K562 (cell line): ENCODE results near the gene HEG1. TPM values are rescaled to one million over a fixed set of nuclear protein-coding genes. Genes with fewer than 3 reads are reported as not detected.

Experiments used
- ATAC-seq: fragments of 200-7000 bp; cut with Tn5 transposase; 3 replicates; pipeline ENCODE4 v1.9.1; 2020; ENCODE audit warnings: moderate library complexity
- BruUV-seq: library from RNA; stranded (reverse); fragments of 400-500 nt; replicated peaks from 2 replicates; lab custom pipeline; 2021; lab: Mats Ljungman, UMichigan
- CTCF ChIA-PET: fragments of 300-600 bp; formaldehyde crosslinking; extraction: SDS; loops from one replicate; lab custom pipeline; 2021; ENCODE audit warnings: low intra/inter-chr PET ratio; lab: Yijun Ruan, JAX
- POLR2A ChIA-PET: fragments of 300-600, 350-650 bp; sonication (Branson Sonifier 250); formaldehyde crosslinking; extraction: SDS; loops from one replicate; lab custom pipeline; 2021; ENCODE audit warnings: antibody characterized with exemption, inconsistent platforms; lab: Yijun Ruan, JAX
- DNase-seq, 4 experiments: peaks; one replicate each; pipeline versions ENCODE4 v3.0.0 to v3.0.0-alpha.2; 2011 to 2018; ENCODE audit warnings: low spot score in 3 of 4, mixed read lengths in 3 of 4; ENCODE audit errors: extremely low read depth in 1 of 4
- FAIRE-seq: peaks from 2 replicates; lab custom pipeline; 2011; peaks lifted over from hg19 to GRCh38; lab: Jason Lieb, UNC
- H2AFZ ChIP-seq: 2 replicates; pipeline ENCODE4 v1.6.0; 2011; ENCODE audit warnings: low read depth, low read length, control low read depth, inconsistent platforms
- H3K27ac ChIP-seq: fragments of 200-600 bp; 3 replicates; pipeline ENCODE4 v1.8.0; 2011; ENCODE audit warnings: low read depth, mild to moderate bottlenecking, control low read depth, inconsistent platforms, low read length, moderate library complexity, mixed read lengths; ENCODE audit errors: extremely low read depth
- H3K27me3 ChIP-seq, 2 experiments: fragments of 300-600 bp in 1 of 2; 2 replicates in 1 of 2; 3 replicates in 1 of 2; pipeline versions ENCODE4 v1.6.0 to v1.8.0; 2011; ENCODE audit warnings: inconsistent platforms in 2 of 2, low read length in 2 of 2, mild to moderate bottlenecking in 1 of 2, mixed read lengths in 1 of 2, moderate library complexity in 1 of 2; ENCODE audit not compliant: control insufficient read depth in 2 of 2, insufficient read depth in 2 of 2
- H3K36me3 ChIP-seq: fragments of 300-600 bp; 3 replicates; pipeline ENCODE4 v1.8.0; 2011; ENCODE audit warnings: mild to moderate bottlenecking, low read length, inconsistent platforms; ENCODE audit not compliant: control insufficient read depth, insufficient read depth
- H3K4me1 ChIP-seq, 2 experiments: fragments of 200-600 bp in 1 of 2; replicated peaks in 1 of 2; 2 replicates in 1 of 2; 3 replicates in 1 of 2; pipeline versions ENCODE4 v1.5.1 to v1.8.0; 2011; ENCODE audit warnings: inconsistent platforms in 2 of 2, low read length in 2 of 2, mild to moderate bottlenecking in 1 of 2, mixed read lengths in 1 of 2, moderate library complexity in 1 of 2; ENCODE audit not compliant: control insufficient read depth in 2 of 2, insufficient read depth in 2 of 2
- H3K4me2 ChIP-seq: 2 replicates; pipeline ENCODE4 v1.6.1; 2011; ENCODE audit warnings: low read length, control low read depth, inconsistent platforms, mixed read lengths; ENCODE audit not compliant: insufficient read depth
- H3K4me3 ChIP-seq: fragments of 200-600 bp; sonication (generic), shearing (Covaris generic); 2 replicates; pipeline ENCODE4 v1.5.1; 2016; ENCODE audit warnings: control low read depth, inconsistent platforms
- H3K79me2 ChIP-seq: fragments of 200-600 bp; 3 replicates; pipeline ENCODE4 v1.8.0; 2011; ENCODE audit warnings: low read length, inconsistent platforms; ENCODE audit not compliant: control insufficient read depth, insufficient read depth
- H3K9ac ChIP-seq, 2 experiments: 2 replicates each; pipeline versions ENCODE4 v1.6.0 to v1.6.1; 2011; ENCODE audit warnings: low read depth in 2 of 2, low read length in 2 of 2, control low read depth in 1 of 2, inconsistent platforms in 1 of 2, mild to moderate bottlenecking in 1 of 2, mixed read lengths in 1 of 2; ENCODE audit not compliant: insufficient read depth in 1 of 2
- H3K9me1 ChIP-seq: one replicate; pipeline ENCODE4 v1.6.0; 2011; ENCODE audit warnings: inconsistent platforms, mild to moderate bottlenecking, low read length, moderate library complexity; ENCODE audit not compliant: control insufficient read depth, insufficient read depth
- H3K9me3 ChIP-seq: replicated peaks from 2 replicates; pipeline ENCODE4 v1.5.1; 2011; ENCODE audit warnings: low read depth, low read length, inconsistent platforms; ENCODE audit not compliant: control insufficient read depth, insufficient read depth
- H4K20me1 ChIP-seq: replicated peaks from 2 replicates; pipeline ENCODE4 v1.6.1; 2011; ENCODE audit warnings: low read length, inconsistent platforms, mixed read lengths; ENCODE audit not compliant: control insufficient read depth, insufficient read depth
- CBX5 ChIP-seq: IDR thresholded peaks from 2 replicates; pipeline ENCODE4 v1.6.1; 2014; ENCODE audit warnings: low read depth, borderline replicate concordance
- CHD7 ChIP-seq: fragments of 200-600 bp; sonication (generic); IDR thresholded peaks from one replicate; pipeline ENCODE4 v1.6.1; 2012; ENCODE audit warnings: mild to moderate bottlenecking, low read depth, low read length, inconsistent platforms
- MAZ ChIP-seq, 2 experiments: fragments of 450-650 bp in 1 of 2; sonication (generic) in 1 of 2; formaldehyde crosslinking; IDR thresholded peaks in 1 of 2; conservative IDR thresholded peaks in 1 of 2; 2 replicates each; pipeline versions ENCODE4 v1.4.0 to v1.5.0; 2020; ENCODE audit warnings: mild to moderate bottlenecking in 1 of 2, missing genetic modification reagents in 1 of 2
- POLR2G ChIP-seq: fragments of 200-400 bp; formaldehyde crosslinking; IDR thresholded peaks from 2 replicates; pipeline ENCODE4 v1.6.1; 2017; ENCODE audit warnings: low read depth, mild to moderate bottlenecking, antibody characterized with exemption, low read length, moderate library complexity
- SMAD1 ChIP-seq: fragments of 150-350 bp; IDR thresholded peaks from 2 replicates; pipeline ENCODE4 v1.6.1; 2014; ENCODE audit warnings: low read length, low read depth; ENCODE audit not compliant: partially characterized antibody
- SMARCC2 ChIP-seq: fragments of 450-650 bp; IDR thresholded peaks from 2 replicates; pipeline ENCODE4 v1.6.1; 2017; ENCODE audit warnings: antibody characterized with exemption, moderate library complexity, mild to moderate bottlenecking, low read depth
- TEAD4 ChIP-seq, 2 experiments: sonication (generic) in 1 of 2; formaldehyde crosslinking in 1 of 2; IDR thresholded peaks; 2 replicates each; pipeline versions ENCODE4 v1.6.1 to v1.8.0; 2012 to 2022; ENCODE audit warnings: borderline replicate concordance in 1 of 2, inconsistent platforms in 1 of 2, low read length in 1 of 2, mild to moderate bottlenecking in 1 of 2, missing genetic modification reagents in 1 of 2
- TFAP4 ChIP-seq: sonication (generic); formaldehyde crosslinking; IDR thresholded peaks from 2 replicates; pipeline ENCODE4 v1.8.0; 2022; ENCODE audit warnings: missing genetic modification reagents, mild to moderate bottlenecking, moderate library complexity, borderline replicate concordance
- ZFPM2 ChIP-seq: fragments of 250-450 bp; sonication (Bioruptor Pico); IDR thresholded peaks from 2 replicates; pipeline ENCODE4 v1.5.1; 2022; ENCODE audit warnings: mild to moderate bottlenecking
- ZNF583 ChIP-seq: fragments of 250-450 bp; sonication (Bioruptor Pico); IDR thresholded peaks from 2 replicates; pipeline ENCODE4 v1.4.0; 2020
- WGBS: fragments of 100-300 bp; shearing (Covaris generic); methylation state at CpG from one replicate; pipeline ENCODE4 v1.1.6; 2016; ENCODE audit warnings: low coverage, mixed read lengths; ENCODE audit not compliant: insufficient coverage; ENCODE audit errors: missing lambda C conversion rate; 5-methylcytosine and 5-hydroxymethylcytosine counted together
- in situ Hi-C: fragments of 300-500 bp; cut with MboI; formaldehyde crosslinking; loops from 4 replicates; pipeline ENCODE4 v1.15.0; 2018; ENCODE audit warnings: inconsistent platforms, mixed read lengths
- intact Hi-C: fragments of 100-400 bp; cut with micrococcal nuclease; formaldehyde crosslinking; loops from 2 replicates; pipeline ENCODE4 v1.14.2; 2022
- polyA plus RNA-seq, 8 experiments: library from polyadenylated mRNA; depleted of rRNA in 4 of 8; stranded (reverse) in 5 of 8; unstranded in 3 of 8; fragments of >200 nt; fragmentation: Nextera tagmentation in 2 of 8; fragmentation: Illumina TruSeq in 1 of 8; extraction: Ambion mirVana in 2 of 8; extraction: Trizol in 1 of 8; gene quantifications; 2 replicates each; pipeline versions ENCODE4 v1.2.1 to v1.2.3, GENCODE V29; 2011 to 2014; ENCODE audit warnings: inconsistent platforms in 1 of 8, missing spikeins in 1 of 8
- total RNA-seq, 7 experiments: library from RNA; depleted of rRNA in 6 of 7; stranded (reverse); fragments of >200 nt in 6 of 7; fragmentation: Illumina TruSeq in 2 of 7; extraction: Trizol in 2 of 7; gene quantifications; 2 replicates each; pipeline versions ENCODE4 v1.2.1 to v1.2.3, GENCODE V29; 2011 to 2021; ENCODE audit warnings: low replicate concordance in 1 of 7

Gene HEG1
- total and polyA plus RNA-seq, 9 of the 15 experiments (the other 6 are each of a cell fraction or from before 2014, with no cell fraction given), result 0.24 TPM; not detected in 8

DNA sequence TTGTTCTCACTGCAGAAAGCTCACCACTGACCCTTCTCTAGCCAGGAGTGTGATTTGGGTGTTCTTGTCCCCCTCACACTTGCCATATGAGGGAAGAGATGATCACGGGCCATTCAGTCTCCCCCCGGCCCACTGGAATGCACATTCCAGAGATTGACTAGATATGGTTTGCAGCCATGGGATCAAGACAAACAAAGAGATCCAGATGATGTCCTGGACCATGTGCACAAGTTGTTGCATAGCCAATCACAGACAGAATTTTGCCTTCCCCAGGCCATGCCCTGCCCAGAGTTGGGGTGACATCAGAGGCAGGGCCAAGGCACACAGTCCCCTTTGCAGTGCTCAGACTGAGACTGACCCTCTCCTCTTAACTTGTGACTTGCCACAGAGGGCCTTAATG, 136.0 kb downstream of the HEG1 start:
- FAIRE-seq (no peak), ATAC-seq (no peak), DNase-seq (no peak)
- in situ Hi-C loops, result loop anchor here (10.0 kb wide), 1 partner anchor 665 kb away; no protein-coding TSS in a partner anchor
- H3K36me3 ChIP-seq, result no peaks in the 10 kb centered on the region
- H3K27ac ChIP-seq, result no peak overlapping the region
- CTCF ChIA-PET, result no interaction called here
- intact Hi-C loops, result no loop called here
- no peak overlapping the region for H2AFZ ChIP-seq
- H3K4me2 ChIP-seq, result no peak overlapping the region
- no peak for TF ChIP-seq TEAD4 (IDR thresholded peaks at IDR 0.05; ENCODE audit: low read length)
- TF ChIP-seq TEAD4 (CRISPR knock-in tag; IDR thresholded peaks at IDR 0.05; ENCODE audit: borderline replicate concordance), result no peak
- TF ChIP-seq SMAD1, result no peak
- no peak for TF ChIP-seq ZNF583
- no peak for TF ChIP-seq CBX5
- TF ChIP-seq SMARCC2, result no peak
- no peak for TF ChIP-seq MAZ (CRISPR knock-in tag; conservative IDR thresholded peaks at IDR 0.05 in 1 of 2, IDR thresholded peaks at IDR 0.05 in 1 of 2)
- no peak for TF ChIP-seq ZFPM2
- TF ChIP-seq TFAP4, result no peak
- TF ChIP-seq POLR2G, result no peak
- no peak for TF ChIP-seq CHD7
- TF ChIP-seq, all 486 proteins: peak for 0
- no peak overlapping the region for H3K4me3 ChIP-seq
- H3K9me3 ChIP-seq, result no peaks in the 10 kb centered on the region
- H3K27me3 ChIP-seq, result peaks cover 2 to 18% of the 10 kb centered on the region in 2 experiments; a peak in 3 of 5 replicates
- H3K9ac ChIP-seq, result no peak overlapping the region
- no TSS peak for BruUV-seq
- WGBS, result 5% methylated on average over 2 of the region's 2 CpGs
- H3K79me2 ChIP-seq, result no peaks in the 10 kb centered on the region
- POLR2A ChIA-PET, result no interaction called here
- H3K9me1 ChIP-seq, result no peaks in the 10 kb centered on the region
- H3K4me1 ChIP-seq, result no peaks in the 10 kb centered on the region
- H4K20me1 ChIP-seq, result no peaks in the 10 kb centered on the region; the same call in 1 of the 2 replicates
